Glomerular visceral epithelial cell (primary cell): ENCODE data around the gene EPPIN.
"Not testable (repeated sequence)": the region's sequence is repeated elsewhere in the genome, so short reads cannot be mapped to it uniquely, and the experiment has no call there.

ENCODE experiments used
- DNase-seq: peaks from one replicate; pipeline ENCODE4 v3.0.0-alpha.2; 2016; ENCODE audit errors: extremely low spot score

Gene EPPIN

DNA sequence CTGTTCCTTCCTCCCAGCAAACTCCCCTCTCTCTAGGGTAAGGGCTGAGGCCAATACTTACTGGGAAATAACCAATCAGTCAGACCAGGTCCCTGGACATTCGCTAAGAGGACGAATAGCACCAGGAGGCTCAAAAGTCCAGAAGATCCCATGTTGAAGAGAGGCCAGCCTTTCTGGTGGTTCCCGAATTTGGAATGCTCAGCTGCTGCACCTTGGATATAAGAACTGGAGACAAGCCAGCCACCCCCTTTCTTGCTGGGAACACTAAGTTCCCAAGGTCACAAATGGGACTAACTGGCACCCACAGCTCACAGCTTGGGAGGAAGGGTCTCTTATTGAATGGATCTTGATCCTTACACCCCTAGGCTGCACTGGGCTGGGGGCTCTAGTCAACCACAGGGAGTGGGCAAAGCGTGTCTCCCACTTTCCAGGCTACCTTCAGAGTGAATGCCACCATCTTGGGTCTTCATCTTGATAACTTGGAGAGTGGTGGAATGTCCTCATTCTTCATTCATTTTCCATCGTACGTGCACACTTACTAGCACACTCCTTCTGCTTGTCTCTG is at the start of gene EPPIN:
Gene EPPIN (minus strand): TSS at position 196 of the 565 bp plus-strand sequence. CDS start 44 bp downstream, at position 152.
- no peak for DNase-seq

DNA sequence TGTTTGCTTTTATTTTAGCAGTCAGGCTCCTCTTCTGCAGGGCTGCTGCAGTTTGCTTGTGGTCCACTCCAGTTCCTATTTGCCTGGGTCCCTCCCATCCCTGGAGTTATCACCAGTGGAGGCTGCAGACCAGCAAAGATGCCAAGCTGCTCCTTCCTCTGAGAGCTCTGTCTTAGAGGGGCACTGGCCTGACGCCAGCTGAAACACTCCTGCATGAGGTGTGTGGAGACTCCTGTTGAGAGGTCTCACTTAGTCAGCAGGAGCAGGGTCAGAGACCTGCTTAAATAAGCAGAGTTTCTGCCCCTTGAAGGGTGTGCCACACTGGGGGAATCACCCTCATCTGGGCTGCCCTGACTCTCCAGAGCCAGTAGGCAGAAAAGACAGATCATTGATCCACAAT is 48.0 kb upstream of the EPPIN start:
- no peak for DNase-seq

DNA sequence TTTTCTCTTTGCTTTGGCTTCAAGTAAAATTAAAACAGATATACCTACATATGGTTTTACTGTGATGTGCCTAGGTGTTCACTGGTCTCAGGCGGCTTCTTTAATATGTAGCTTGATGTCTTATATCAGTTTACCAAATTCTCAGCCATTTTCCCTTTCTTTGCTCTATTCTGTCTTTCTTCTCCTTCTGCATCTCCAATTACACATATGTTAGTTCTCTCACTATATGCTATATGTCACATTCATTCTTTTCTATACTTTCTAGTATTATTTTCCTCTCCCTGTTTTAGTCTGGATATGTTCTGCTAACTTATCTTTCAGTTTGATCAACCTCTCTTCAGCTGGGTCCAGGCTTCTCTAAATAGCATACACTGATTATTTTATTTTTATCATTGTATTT is 46.3 kb upstream of the EPPIN start:
- DNase-seq: no peak

DNA sequence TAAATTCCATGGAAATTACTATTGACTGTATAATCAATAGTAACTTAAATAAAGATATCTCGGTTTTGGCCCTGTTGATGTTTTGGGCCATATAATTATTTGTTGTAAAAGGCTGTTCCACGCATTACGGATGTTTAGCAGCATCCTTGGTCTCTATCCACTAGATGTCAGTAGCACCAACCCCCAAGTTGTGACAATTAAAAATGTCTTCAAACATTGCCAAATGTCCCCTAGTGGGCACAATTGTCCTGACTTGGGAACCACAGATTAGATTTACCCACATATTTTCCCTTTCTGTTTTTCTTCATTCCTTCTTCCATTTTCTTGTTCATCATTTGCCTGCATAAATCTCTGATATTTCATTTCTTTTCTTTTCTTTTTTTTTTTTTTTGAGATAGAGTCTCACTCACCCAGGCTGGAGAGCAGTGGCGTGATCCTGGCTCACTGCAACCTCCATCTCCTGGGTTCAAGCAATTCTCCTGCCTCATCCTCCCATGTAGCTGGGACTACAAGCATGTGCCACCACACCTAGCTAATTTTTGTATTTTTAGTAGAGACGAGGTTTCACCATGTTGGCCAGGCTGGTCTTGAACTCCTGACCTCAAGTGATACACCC is 45.5 kb upstream of the EPPIN start:
- peak; percentile 46 for DNase-seq

DNA sequence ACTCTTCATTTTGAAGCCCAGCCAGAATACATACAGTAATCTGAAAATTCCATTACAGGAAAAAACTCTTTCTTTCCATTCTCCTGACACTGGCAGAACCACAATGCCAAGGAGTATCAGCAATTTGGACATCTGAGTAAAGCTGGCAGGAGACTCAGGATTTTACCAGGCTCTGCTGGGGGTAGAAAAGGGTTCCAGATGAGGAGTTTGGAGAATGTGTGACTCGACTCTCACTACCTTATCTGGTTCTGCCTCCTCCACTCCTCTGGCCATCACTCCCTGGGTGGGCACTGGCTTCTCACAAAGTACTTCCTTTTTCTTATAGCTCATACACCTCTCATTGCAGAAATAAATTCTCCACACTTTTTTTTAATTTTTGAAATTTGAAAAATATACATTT is 42.5 kb upstream of the EPPIN start:
- DNase-seq: peak; percentile 79

DNA sequence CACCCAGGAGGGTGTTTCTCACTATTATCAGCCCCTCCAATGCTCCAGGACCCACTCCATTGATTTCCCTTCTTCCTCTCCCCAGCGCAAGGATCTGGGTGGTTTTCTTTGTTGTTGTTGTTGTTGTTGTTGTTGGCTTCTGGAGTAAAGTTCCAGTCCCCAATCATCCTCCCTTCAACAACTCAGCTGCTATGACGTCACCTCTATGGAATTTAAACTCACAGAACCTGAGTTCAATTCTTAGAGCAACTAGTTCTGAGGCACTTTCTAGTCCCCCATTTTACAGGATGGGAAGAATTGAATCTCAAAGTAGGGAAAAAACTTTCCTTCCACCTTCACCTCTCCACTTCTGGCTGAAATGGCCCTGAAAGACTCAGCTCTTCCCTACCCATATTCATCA is 41.6 kb upstream of the EPPIN start:
- no peak for DNase-seq

DNA sequence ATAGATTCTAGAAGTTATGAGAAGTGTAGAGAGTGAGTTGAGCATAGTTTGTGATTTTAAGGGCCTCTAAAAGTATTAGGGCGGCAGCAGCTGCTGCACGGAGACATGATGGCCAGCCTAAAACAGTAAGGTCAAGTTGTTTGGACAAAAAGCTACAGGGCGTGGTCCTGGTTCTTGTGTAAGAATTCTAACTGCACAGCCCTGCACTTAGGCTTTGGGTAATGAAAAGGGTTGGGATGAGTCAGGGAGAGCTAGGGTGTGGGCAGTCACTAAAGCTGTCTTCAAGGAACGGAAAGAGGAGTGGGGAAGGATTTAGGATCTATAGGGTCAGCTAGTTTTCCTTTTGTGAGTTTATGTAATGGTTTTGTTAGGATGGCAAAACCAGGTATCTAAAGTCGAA is 38.8 kb upstream of the EPPIN start:
- DNase-seq: not testable (repeated sequence)

DNA sequence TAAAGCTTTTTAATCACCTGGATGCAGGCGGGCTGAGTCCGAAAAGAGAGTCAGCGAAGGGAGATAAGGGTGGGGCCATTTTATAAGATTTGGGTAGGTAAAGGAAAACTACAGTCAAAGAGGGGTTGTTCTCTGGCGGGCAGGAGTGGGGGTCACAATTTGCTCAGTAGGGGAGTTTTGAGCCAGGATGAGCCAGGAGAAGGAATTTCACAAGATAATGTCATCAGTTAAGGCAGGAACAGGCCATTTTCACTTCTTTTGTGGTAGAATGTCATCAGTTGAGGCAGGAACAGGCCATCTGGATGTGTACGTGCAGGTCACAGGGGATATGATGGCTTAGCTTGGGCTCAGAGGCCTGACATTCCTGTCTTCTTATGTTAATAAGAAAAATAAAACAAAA is 37.1 kb upstream of the EPPIN start:
- DNase-seq: not testable (repeated sequence)

DNA sequence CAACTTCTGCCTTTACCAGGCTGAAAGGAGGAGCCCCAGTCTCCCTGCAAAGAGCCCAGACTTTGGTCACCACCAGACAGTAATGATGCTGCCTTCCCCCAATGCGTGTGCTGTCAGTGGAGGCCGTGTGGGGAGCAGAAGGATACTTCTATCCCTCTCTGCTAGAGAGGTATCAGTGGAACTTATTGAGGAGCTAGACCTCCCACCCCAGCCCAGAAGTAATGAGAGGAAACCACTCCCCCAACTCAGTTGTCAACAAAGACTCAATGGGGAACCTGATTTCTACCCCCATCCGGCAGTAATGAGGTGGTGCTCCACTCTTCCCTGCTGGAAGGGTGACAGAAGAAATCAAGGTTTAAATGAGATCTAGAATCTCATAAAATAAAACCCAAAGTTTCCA is 36.3 kb upstream of the EPPIN start:
- DNase-seq: no peak

DNA sequence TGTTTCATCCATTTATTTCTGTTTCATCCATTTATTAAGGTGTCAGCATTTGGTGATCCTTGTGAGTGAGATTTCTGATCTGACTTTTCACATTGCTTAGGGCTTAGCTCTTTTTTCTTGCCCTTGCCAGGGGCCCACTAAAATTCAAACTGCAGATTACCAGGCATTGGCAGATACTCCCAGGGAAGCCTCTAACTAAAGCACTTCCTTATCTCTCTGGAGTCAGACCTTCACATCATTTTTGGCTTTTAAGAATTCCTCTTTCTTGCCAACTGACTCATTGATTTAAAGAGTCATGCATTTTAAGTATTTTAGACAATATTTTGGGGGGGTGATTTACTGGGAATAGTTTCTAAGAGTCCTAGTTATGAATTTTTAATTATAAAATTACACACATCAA is 34.5 kb upstream of the EPPIN start:
- no peak for DNase-seq

DNA sequence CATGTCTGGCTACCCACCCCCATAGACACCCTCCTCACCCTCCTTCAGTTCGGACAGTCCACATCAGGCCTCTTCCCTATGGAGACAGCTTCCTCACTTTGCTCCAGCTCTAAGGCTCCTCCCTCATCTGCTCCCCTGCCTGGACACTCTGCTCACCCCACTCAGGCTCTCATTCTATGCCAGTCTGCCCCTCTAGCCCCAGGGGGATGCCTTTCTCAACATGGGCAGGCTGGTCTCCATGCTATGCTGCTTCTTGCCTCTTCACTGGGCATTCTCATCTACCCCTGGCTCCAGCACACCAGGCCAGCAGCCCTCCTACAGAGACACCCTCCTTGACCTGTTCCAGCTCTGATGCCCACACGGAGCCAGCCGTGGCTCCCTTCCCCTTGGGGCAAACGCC is 32.0 kb upstream of the EPPIN start, which contains the start of gene WFDC8:
Gene WFDC8 (minus strand): TSS at position 101 of the 400 bp plus-strand sequence. CDS start 37 bp downstream, at position 64.
- no peak for DNase-seq

DNA sequence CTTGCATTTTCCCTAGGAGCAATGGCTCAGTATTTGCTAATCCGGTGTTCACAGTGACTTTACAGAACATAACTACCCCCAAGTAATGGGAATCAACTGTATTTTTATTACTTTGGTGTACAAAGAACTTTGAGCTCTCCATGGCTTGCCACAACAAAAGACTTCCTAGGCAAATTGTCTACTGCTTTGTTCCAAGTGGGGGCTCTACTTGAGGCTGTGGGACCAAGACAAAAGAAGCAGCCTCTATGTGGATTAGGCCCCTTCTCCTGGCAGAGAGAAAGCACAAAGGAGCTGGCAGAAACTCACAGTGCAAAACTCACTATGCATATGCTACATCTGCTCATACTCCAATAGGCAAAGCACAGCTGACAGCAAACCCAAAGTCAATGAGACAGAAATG is 31.0 kb upstream of the EPPIN start:
- DNase-seq: no peak

DNA sequence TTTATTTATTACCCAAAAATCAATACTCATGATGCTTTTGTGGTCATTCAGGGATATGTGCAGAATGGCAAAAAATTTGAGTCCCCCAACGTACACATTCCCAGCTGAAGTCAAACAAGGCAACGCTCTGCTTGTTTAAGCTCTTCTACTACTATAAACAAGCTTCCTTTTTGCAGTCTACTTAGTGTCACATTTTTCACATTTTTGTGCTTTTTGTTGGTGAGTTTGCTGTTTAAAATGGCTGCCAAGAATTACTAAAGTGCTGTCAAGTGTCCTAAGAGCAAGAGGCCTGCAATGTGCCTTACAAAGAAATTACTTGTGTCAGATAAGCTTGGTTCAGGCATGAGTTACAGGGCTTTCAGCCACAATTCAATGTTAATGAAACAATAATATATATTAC is 29.8 kb upstream of the EPPIN start:
- no peak for DNase-seq

DNA sequence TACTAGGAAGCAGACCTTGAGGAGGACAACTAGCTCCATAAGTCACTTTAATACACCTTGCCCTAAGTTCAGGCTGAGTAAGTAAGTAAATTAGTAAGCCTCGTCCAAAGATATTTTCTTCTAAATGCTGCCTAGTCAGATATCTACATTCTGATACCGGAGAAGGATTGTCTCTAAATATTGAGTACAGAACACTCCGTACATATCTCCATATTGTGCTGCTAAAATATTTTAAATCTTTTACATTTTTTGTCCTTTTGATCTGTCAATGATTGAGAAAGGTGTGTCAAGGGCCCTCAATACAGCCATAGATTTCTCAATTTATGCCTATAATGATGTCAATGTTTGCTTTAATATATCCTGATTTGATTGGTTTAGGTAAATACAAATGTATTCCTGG is 28.7 kb upstream of the EPPIN start:
- DNase-seq: no peak

DNA sequence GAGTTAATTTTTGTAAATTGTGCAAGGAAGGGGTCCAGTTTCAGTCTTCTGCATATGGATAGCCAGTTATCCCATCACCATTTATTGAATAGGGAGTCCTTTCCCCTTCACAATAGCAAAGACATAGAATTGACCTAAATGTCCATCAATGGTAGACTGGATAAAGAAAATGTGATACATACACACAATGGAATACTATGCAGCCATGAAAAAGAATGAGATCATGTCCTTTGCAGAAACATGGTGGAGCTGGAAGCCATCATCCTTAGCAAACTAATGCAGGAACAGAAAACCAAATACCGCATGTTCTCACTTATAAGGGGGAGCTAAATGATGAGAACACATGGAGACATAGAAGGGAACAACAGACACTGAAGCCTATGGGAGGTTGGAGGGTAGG is 22.4 kb upstream of the EPPIN start:
- not testable (repeated sequence) for DNase-seq

DNA sequence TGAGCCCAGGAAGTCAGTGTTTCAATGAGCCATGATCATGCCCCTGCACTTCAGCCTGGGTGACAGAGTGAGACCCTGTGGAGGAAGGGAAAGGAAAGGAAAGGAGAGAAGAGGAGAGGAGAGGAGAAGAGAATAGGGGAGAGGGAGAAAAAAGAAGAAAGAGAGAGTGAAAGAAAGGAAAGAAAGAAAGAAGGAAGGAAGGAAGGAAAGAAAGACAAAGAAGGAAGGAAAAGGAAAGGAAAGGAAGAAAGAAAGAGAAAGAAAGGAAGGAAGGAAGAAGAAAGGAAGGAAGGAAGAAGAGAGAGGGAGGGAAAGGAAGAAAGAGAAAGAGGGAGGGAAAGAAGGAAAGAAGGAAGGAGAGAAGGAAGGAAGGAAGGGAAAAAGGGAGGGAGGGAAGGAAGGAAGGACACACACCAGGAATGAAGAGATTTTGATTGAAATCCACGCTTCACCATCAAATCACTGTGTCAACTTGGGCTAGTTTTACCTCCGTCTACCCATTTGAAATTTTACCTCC is 17.6 kb upstream of the EPPIN start:
- DNase-seq: no peak

DNA sequence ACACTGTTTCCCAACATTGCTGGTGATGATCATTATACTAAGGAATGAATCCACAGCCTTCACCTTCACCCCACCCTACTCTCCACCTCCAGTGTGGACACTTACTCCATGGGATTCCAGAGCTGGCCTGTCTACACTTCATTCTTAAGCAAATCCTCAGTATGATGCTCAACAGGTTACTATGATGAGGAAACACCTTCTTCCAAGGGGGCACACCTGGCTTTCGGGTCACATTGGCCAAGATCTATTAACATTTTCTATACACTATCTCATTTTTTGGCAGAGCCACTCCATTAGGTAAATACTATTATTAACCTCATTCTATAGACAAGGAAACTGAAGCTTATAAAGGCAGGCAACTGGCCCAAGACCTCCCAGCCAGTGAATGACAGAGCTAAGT is 8.0 kb upstream of the EPPIN start:
- DNase-seq: no peak

DNA sequence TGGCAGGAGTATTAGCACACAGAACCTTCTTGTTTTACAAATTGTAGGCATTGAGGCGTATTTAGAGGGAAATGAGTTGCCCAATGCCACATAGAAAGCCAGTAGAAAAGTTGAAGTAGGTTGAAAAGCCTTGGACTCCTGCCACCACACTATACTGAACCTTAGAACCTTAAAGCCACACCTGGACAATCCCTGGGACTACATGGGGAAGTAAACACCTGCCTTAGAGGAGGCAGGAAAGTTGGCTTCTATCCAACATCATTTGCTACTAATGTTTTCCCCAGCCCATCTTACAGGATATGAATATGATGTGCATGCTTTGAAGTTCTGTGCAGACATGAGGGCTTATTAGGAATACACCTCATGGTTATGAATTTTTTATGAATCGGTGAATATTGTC is 5.3 kb upstream of the EPPIN start:
- no peak for DNase-seq

DNA sequence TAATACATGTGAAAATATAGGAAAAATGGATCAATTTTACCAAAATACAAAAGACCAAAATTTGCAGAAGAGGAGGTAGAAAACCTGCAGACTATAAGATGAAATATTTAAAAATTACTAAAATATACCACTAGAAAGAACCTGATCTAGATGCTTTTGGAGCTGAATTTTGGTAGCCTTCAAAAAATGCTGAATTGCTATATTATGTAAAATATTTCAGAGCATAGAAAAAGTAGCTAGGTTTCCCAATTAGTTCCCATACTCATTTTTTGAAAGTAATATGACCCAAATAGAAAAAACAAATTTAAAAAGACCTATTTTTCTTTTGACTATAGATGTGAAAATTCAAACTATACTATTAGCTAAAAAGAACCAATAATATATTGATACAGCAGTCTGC is 3.6 kb upstream of the EPPIN start:
- no peak for DNase-seq

DNA sequence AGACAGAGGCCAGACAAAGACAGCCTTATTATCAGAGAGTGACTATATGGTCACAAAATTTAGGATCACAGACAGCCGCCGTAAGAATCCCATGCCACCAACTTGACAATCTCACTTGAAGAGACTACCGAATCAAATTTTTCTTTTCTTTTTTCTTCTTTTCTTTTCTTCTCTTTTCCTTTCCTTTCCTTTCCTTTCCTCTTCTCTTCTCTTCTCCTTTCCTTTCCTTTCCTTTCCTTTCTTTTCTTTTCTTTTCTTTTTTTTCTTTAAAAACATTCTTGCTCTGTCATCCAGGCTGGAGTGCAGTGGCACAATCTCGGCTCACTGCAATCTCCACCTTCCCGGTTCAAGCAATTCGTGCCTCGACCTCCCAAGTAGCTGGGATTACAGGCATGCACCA is 1.2 kb upstream of the EPPIN start:
- no peak for DNase-seq

DNA sequence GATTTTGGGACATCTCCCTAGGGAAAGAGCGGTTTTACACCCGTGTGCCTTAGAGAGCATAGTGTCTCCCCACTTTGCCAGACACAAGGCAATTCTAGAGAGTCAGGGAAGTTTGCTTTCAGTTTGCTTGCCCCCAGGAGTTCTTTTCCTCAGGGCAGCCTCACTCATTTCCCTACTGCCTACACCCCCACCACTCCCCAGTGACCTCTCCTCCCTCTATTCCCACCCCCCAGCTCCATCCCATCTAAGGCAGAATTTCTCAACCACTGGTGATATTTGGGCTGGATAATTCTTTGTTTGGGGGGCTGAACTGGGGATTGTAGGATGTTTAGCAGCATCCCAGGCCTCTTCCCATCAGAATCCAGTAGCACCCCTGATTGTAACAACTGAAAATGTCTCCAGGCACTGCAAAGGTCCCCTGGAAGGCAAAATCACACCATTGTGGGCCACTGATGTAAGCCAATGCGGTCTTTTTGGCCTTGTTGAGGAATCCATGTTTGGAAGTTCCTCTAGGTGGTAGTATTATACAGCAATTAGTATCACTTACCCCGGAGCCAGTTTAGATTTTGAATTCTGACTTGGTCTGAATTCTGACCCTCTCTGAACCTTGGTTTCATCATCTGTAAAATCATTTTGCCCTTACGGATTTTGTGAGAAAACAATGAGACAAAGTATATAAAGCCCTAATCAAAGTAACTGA is 1.3 kb downstream of the EPPIN start:
- DNase-seq: peak; percentile 33

DNA sequence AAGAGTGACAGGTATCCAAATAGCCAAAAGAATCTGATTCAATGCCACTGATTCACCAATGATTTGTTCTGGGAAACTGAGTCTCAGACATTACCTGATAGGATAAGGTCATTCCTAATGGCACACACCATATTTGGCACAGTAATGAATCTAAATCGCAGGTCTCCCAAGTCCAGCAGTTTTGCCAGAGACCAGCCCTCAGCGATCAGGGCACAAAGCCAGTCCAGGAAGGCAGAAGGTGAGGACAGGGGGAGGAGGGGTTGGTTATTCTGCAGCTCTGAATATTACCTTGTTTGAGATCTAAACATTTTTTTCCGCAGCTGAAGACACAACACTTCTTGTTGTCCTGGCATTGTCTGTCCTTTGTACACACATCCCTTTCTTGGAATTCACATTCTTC is 1.9 kb downstream of the EPPIN start:
- no peak for DNase-seq

DNA sequence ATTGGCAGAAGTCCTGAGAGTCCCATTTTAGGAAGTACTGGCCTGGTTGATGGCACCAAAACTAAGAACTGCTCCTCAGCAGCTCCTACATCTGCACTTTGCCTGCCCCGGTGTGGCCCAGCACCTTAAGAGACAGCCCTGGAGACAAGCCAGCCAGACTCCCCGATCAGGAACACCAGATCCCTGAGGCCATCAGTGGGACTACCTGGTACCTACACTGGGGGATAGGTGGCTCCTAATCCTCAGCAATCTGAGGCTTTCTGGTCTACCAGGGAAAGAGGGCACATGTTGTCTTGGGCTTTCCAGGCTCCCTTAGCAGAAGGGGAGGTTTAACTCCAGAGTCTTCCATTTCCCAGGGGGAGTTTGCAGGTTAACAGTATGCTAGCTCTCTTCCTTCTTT is 7.8 kb downstream of the EPPIN start, which contains the start of gene WFDC6:
Gene WFDC6 (minus strand): TSS at position 101 of the 400 bp plus-strand sequence. CDS start 75 bp downstream, at position 26.
- no peak for DNase-seq
